ENCODE results near the gene TMX4. TPM values are rescaled to one million over a fixed set of nuclear protein-coding genes. Genes with fewer than 3 reads are reported as not detected.

TMX4 gene
- total and polyA plus RNA-seq, 2 experiments from 2014 or later: 2.5 to 7.5 TPM

- Mint-ChIP-seq H3K27me3 (ENCODE audit: insufficient read depth, low read depth, poor library complexity) (no peaks in the 10 kb centered on the region), H3K27ac (no peak overlapping the region), H3K9me3 (no peaks in the 10 kb centered on the region), H3K36me3 (ENCODE audit: low read depth) (no peaks in the 10 kb centered on the region), H3K4me3 (no peak overlapping the region), H3K4me1 (no peaks in the 10 kb centered on the region; the same call in 1 of the 3 replicates)
- no peak overlapping the region for H3K27ac ChIP-seq (ENCODE audit: low read depth)
- no peak overlapping the region for H3K4me3 ChIP-seq
- no peak overlapping the region for H2AFZ ChIP-seq
- ATAC-seq: no peak
- no peaks in the 10 kb centered on the region for H3K79me2 ChIP-seq (replicated peaks; ENCODE audit: insufficient read depth)
- TF ChIP-seq ZNF462 (CRISPR knock-in tag; IDR thresholded peaks at IDR 0.05): no peak
- TF ChIP-seq ZNF114 (CRISPR knock-in tag; IDR thresholded peaks at IDR 0.05): no peak
- TF ChIP-seq CREB1 (CRISPR knock-in tag; IDR thresholded peaks at IDR 0.05; ENCODE audit: low read depth): no peak
- no peak for TF ChIP-seq NANOG (IDR thresholded peaks at IDR 0.05; ENCODE audit: borderline replicate concordance)
- no peak for TF ChIP-seq ETS1 (IDR thresholded peaks at IDR 0.05)
- no peak for TF ChIP-seq REST (IDR thresholded peaks at IDR 0.05; ENCODE audit: unreplicated experiment)
- no peak for TF ChIP-seq EZH2 (IDR thresholded peaks at IDR 0.05; ENCODE audit: low read depth, unreplicated experiment)
- TF ChIP-seq STAT1 (IDR thresholded peaks at IDR 0.05; ENCODE audit: unreplicated experiment): no peak
- TF ChIP-seq CTCF (conservative IDR thresholded peaks at IDR 0.05; ENCODE audit: low read depth in 2 of 2): no peak
- DNase-seq (ENCODE audit: low spot score): no peak
- no peak overlapping the region for H3K4me2 ChIP-seq
- H4K20me1 ChIP-seq (replicated peaks; ENCODE audit: insufficient read depth): no peaks in the 10 kb centered on the region
- no peaks in the 10 kb centered on the region for H3K36me3 ChIP-seq (ENCODE audit: insufficient read depth)
- no peaks in the 10 kb centered on the region for H3F3A ChIP-seq (replicated peaks; ENCODE audit: low read depth)
- H3K9me2 ChIP-seq (ENCODE audit: insufficient read depth): no peaks in the 10 kb centered on the region
- H3K4me1 ChIP-seq (ENCODE audit: insufficient read depth): no peaks in the 10 kb centered on the region
- no peaks in the 10 kb centered on the region for H3K27me3 ChIP-seq (ENCODE audit: insufficient read depth)
Observed at GRCh38 chr20:8066662-8067061, 47.1 kb upstream of the TMX4 start.

Data from GM23338 (cell line).